Stimulated activated CD8-positive, alpha-beta memory T cell treated with anti-CD3 and anti-CD28 coated beads, Interleukin-4, amount 100 ng/mL, for 4 hours (primary cell): ENCODE results near the gene ARSG.
"Not testable (repeated sequence)": the region's sequence is repeated elsewhere in the genome, so short reads cannot be mapped to it uniquely, and the experiment has no call there.

ENCODE experiments used
- DNase-seq, 2 donors: peaks; one replicate each; pipeline ENCODE4 v3.0.0-alpha.2; 2020; ENCODE audit warnings: low read depth in 2 of 2, low spot score in 1 of 2

ARSG gene

GRCh38 chr17:68276339-68276738, 15.0 kb upstream of the ARSG start:
- not testable (repeated sequence) for DNase-seq

- DNase-seq, result no peak
Observed at GRCh38 chr17:68277807-68278206, 13.5 kb upstream of the ARSG start.

GRCh38 chr17:68281965-68282364, 9.3 kb upstream of the ARSG start:
- DNase-seq, result not testable (repeated sequence)

- no peak for DNase-seq
Observed at GRCh38 chr17:68288375-68288774, 2.9 kb upstream of the ARSG start.

GRCh38 chr17:68288804-68289203, 2.5 kb upstream of the ARSG start:
- DNase-seq, result no peak

GRCh38 chr17:68289473-68289872, 1.8 kb upstream of the ARSG start:
- no peak for DNase-seq

GRCh38 chr17:68289936-68290267, 1.4 kb upstream of the ARSG start:
- no peak for DNase-seq

- DNase-seq, result peak; percentile 28 to 36
Observed at GRCh38 chr17:68290268-68290954, 884 bp upstream of the ARSG start.

GRCh38 chr17:68291836-68292688, 767 bp downstream of the ARSG start:
- peak; percentile 75 to 87 for DNase-seq

- DNase-seq, result no peak
Observed at GRCh38 chr17:68292689-68293040, 1.4 kb downstream of the ARSG start.

- DNase-seq, result no peak
Observed at GRCh38 chr17:68293490-68294195, 2.3 kb downstream of the ARSG start.

GRCh38 chr17:68294196-68294555, 2.9 kb downstream of the ARSG start:
- no peak for DNase-seq

GRCh38 chr17:68294617-68295016, 3.3 kb downstream of the ARSG start:
- DNase-seq, result no peak

GRCh38 chr17:68295086-68295485, 3.8 kb downstream of the ARSG start:
- DNase-seq, result no peak

- DNase-seq, result no peak
Observed at GRCh38 chr17:68296217-68297191, 5.2 kb downstream of the ARSG start.

- DNase-seq, result no peak
Observed at GRCh38 chr17:68297195-68297594, 5.9 kb downstream of the ARSG start.

GRCh38 chr17:68298601-68299000, 7.3 kb downstream of the ARSG start:
- DNase-seq, result no peak

- DNase-seq, result no peak
Observed at GRCh38 chr17:68299817-68300216, 8.5 kb downstream of the ARSG start.

GRCh38 chr17:68301438-68301959, 10.2 kb downstream of the ARSG start:
- DNase-seq, result no peak

GRCh38 chr17:68302066-68302564, 10.8 kb downstream of the ARSG start:
- no peak for DNase-seq

- DNase-seq, result no peak
Observed at GRCh38 chr17:68302666-68303065, 11.4 kb downstream of the ARSG start.
